GM12872 (cell line): ENCODE data around the gene ZP2.

ENCODE experiments used
- TF ChIP-seq, protein P1 (sequence below): IDR thresholded peaks from 3 replicates; pipeline ENCODE4 v1.5.1; 2011; ENCODE audit warnings: low read depth, mild to moderate bottlenecking, low read length, moderate library complexity; ENCODE audit not compliant: insufficient read depth

ZP2 gene

DNA sequence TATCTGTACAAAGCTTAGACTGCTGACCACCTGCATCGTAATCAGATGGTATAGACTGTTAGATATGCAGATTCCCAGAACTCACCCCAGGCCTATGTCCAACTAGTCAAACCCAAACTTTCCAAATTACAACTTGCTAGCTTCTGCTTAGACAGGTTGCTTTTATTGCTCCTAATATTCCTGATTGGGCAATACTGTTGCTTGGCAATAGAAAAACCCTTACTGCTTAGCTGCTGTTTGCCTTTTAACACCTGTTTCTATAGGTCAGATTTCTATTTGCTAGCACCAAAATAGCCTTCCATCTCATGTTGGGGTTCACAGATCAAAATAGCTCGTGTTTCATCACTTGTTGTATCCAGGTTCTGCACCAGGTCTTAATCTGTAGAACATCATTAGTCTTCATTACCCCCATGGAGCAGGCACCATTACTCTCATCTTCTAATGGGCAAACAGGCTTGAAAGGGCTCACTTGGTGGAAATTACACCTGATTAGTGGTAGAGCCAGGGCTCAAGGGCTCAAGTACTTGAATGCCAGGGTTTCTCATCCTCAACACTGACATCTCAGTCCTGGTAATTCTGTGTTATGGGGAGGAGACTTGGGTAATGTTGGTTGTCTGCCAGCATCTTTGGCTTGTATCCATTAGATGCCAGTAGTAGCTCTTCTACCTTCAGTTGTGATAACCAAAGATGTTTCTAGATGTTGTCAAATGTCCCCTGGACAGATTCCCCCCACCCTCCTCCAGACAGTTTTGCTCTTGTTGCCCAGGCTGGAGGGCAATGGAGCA is 2.7 kb downstream of the ZP2 start:
- TF ChIP-seq, protein P1, sequence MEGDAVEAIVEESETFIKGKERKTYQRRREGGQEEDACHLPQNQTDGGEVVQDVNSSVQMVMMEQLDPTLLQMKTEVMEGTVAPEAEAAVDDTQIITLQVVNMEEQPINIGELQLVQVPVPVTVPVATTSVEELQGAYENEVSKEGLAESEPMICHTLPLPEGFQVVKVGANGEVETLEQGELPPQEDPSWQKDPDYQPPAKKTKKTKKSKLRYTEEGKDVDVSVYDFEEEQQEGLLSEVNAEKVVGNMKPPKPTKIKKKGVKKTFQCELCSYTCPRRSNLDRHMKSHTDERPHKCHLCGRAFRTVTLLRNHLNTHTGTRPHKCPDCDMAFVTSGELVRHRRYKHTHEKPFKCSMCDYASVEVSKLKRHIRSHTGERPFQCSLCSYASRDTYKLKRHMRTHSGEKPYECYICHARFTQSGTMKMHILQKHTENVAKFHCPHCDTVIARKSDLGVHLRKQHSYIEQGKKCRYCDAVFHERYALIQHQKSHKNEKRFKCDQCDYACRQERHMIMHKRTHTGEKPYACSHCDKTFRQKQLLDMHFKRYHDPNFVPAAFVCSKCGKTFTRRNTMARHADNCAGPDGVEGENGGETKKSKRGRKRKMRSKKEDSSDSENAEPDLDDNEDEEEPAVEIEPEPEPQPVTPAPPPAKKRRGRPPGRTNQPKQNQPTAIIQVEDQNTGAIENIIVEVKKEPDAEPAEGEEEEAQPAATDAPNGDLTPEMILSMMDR = no peak

DNA sequence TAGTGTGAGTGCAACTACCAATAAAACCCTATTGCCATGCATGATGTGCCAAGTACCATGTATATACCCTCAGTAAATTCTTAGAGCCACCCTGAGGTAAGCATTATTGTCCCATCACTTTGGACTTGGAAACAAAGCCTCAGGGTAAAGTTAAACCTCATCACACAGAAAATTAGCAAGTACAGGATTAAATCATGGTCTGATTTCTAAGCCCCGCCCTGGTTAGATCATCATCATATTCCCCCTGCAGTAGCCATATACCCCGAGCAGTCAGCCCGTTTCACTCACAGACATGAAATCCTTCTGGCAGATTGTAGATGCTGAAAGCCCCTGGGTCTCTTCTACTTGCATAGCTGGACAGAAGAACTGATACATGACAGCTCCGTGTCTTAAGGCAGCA is 4.8 kb downstream of the ZP2 start:
- TF ChIP-seq, protein P1 = no peak

DNA sequence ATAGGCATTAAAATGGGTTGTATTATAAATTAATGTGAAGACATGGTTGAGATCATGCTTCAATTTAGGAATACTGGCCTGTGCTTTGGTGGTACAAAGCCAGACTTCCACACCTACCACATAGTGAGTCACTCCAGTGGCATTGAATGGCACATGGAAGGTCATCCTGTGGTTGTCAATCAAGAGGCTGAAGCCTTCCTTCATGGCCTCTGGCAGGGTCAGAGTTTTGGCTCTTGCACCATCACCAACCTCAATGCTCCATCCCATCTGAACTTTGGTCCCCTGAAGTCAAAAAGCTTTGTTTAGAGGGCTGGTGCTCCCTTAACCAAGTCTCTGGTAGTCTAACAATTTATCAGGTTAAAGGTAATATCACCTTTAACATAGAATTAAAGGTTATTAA is 6.1 kb downstream of the ZP2 start:
- TF ChIP-seq, protein P1 = no peak

DNA sequence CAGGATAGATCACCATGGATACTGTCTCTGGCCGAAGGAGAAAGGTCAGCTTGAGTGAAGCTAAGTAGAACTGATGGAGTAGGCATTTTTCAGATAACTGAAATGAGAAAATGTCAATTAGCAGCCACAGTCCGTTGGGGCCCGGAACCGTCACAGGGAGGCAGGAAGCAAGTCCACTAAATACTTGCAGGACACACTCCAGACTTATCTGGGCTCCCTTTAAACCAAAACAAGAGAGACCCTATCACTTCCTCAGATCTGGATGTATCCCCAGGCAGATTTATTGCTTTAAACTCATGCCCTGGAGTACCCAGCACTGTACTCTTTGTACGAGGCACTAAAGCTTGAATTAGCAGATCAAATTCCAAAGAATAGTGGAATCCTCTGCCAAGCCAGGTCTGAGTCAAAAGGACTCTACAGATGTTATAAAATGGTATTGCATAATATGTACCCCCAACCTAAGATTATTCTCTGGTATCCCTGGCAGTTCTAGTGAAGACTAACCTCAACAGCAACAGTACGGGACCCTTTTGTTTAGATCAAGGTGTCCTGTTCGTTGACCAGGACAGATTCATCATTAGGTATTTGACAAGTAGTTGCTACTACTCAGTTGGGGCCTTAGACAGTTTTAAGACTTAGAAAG is 8.1 kb downstream of the ZP2 start:
- TF ChIP-seq, protein P1 = no peak

DNA sequence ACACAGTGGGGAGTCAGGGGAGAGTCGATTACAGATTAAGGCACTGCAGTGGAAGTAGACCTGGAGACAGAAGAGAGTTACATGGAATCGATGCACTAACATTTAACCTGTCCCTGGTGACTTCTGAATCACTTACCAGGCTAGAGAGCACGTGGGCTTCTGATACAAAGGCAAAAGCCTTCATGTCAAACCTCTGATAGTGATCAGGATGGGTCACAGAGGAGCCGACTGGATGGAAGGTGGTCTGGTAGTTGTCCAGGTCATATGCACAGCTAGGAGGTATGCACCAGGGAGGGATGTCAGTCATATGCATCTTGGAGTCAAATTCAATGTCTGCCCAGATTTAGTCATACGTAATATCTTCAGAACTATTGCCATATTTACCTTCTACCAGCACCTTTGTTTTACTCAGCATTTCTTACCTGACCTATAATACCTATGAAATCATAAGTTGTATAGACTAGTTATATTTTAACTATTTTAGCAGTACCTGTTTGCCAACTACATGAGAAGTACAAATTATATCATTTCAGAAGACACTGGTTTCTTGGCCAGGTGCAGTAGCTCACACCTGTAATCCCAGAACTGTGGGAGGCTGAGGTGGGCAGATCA is 11.7 kb downstream of the ZP2 start:
- TF ChIP-seq, protein P1 = no peak

DNA sequence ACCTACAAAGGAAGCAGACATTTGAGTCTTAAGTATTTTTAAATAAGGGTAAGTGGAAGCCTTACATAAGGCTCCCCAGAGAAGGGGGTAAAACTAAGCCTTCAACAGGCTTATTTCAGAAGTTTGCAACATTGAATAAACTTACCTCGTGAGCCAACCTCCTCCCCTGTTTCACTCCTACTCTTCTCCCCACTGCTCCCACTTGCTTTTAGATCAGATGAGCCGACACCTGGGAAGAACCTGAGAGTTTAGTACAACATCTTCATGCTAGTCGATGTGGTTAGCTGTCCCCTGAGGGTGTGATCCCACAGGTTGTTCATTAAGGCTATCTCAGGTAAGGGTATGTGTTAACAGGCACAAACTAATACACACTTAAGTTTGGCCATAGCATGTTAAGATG is 13.8 kb downstream of the ZP2 start:
- TF ChIP-seq, protein P1 = no peak

DNA sequence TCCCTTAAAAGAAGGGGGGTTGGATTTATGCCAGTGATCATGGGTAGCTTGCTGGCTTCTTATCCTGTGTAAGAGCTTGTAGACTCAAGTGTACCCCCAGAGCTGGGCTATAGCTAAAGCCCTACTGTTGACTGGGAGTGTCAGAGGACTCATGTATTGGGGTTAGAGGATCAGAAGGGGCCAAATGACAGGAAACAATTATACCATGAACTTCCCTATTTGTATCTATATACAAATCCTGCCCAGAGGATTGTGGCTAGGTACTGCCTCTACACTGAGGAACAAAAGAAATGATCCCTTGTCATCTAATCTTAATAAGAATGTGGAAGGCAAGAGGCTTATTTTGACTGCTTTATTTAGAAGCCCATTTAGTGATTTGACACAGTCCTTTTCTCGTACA is 14.3 kb downstream of the ZP2 start:
- TF ChIP-seq, protein P1 = no peak
